Mesendoderm (in vitro differentiated cells): ENCODE measurements around the gene CSNK1D. TPM values are rescaled to one million over a fixed set of nuclear protein-coding genes. Genes with fewer than 3 reads are reported as not detected.

ENCODE experiments used
- DNase-seq: peaks from one replicate; pipeline ENCODE4 v3.0.0; 2013
- H2AK5ac ChIP-seq: 2 replicates; pipeline ENCODE4 v1.6.1; 2013; ENCODE audit warnings: low read length, inconsistent platforms
- H2BK120ac ChIP-seq: 2 replicates; pipeline ENCODE4 v1.6.1; 2013; ENCODE audit warnings: low read depth, mild to moderate bottlenecking, low read length, moderate library complexity, mixed read lengths
- H2BK15ac ChIP-seq: replicated peaks from 2 replicates; pipeline ENCODE4 v1.6.1; 2013; ENCODE audit warnings: low read depth, mild to moderate bottlenecking, moderate library complexity
- H2BK5ac ChIP-seq: 2 replicates; pipeline ENCODE4 v1.6.1; 2013; ENCODE audit warnings: low read length, inconsistent platforms
- H3K18ac ChIP-seq: 2 replicates; pipeline ENCODE4 v1.6.1; 2013; ENCODE audit warnings: mild to moderate bottlenecking, low read length, mixed read lengths
- H3K23ac ChIP-seq: one replicate; pipeline ENCODE4 v1.6.1; 2013; ENCODE audit warnings: low read length
- H3K27ac ChIP-seq: 2 replicates; pipeline ENCODE4 v1.5.1; 2013; ENCODE audit warnings: low read depth, mild to moderate bottlenecking, inconsistent platforms, low read length, moderate library complexity
- H3K27me3 ChIP-seq: 2 replicates; pipeline ENCODE4 v1.6.1; 2013; ENCODE audit warnings: low read length, control low read depth, mild to moderate bottlenecking, inconsistent platforms; ENCODE audit not compliant: insufficient read depth, poor library complexity
- H3K36me3 ChIP-seq: 2 replicates; pipeline ENCODE4 v1.6.1; 2013; ENCODE audit warnings: low read length, inconsistent platforms; ENCODE audit not compliant: control insufficient read depth, insufficient read depth
- H3K4ac ChIP-seq: one replicate; pipeline ENCODE4 v1.6.1; 2013; ENCODE audit warnings: low read depth, mild to moderate bottlenecking, low read length, moderate library complexity
- H3K4me1 ChIP-seq: 2 replicates; pipeline ENCODE4 v1.6.1; 2013; ENCODE audit warnings: low read depth, low read length, inconsistent platforms; ENCODE audit not compliant: control insufficient read depth
- H3K4me2 ChIP-seq: 2 replicates; pipeline ENCODE4 v1.6.1; 2013; ENCODE audit warnings: low read length
- H3K4me3 ChIP-seq: 2 replicates; pipeline ENCODE4 v1.5.1; 2013; ENCODE audit warnings: mild to moderate bottlenecking, low read length
- H3K56ac ChIP-seq: one replicate; pipeline ENCODE4 v1.6.1; 2013; ENCODE audit warnings: low read length
- H3K79me1 ChIP-seq: 2 replicates; pipeline ENCODE4 v1.6.1; 2013; ENCODE audit warnings: low read length, inconsistent platforms
- H3K79me2 ChIP-seq: 2 replicates; pipeline ENCODE4 v1.6.1; 2013; ENCODE audit warnings: mild to moderate bottlenecking, low read length; ENCODE audit not compliant: control insufficient read depth, insufficient read depth
- H3K9ac ChIP-seq: 2 replicates; pipeline ENCODE4 v1.6.1; 2013; ENCODE audit warnings: low read length, inconsistent platforms
- H4K5ac ChIP-seq: one replicate; pipeline ENCODE4 v1.6.1; 2013; ENCODE audit warnings: low read length
- H4K8ac ChIP-seq: one replicate; pipeline ENCODE4 v1.6.1; 2013; ENCODE audit warnings: low read depth, mild to moderate bottlenecking, control low read depth, low read length, moderate library complexity
- WGBS: extraction: QIAGEN DNeasy Blood & Tissue Kit; methylation state at CpG from one replicate; pipeline ENCODE4 v1.1.7; 2013; ENCODE audit warnings: low lambda C conversion rate, missing lambda C conversion rate; ENCODE audit not compliant: insufficient coverage; ENCODE audit errors: extremely low coverage; 5-methylcytosine and 5-hydroxymethylcytosine counted together
- polyA plus RNA-seq, 2 experiments: library from polyadenylated mRNA; stranded (reverse); fragments of 200-250 nt; gene quantifications; one replicate each; pipeline ENCODE4 v1.2.3, GENCODE V29; 2013

Gene CSNK1D
- polyA plus RNA-seq (2013, experiment 1 of 2): 76.4 TPM
- polyA plus RNA-seq (2013, experiment 2 of 2): 75.9 TPM

- H3K23ac ChIP-seq: peak within 1 kb of the TSS; percentile 24
- WGBS: no CpG with 5 or more reads among the region's 80 CpGs
- no peak within 1 kb of the TSS for H2BK15ac ChIP-seq
- peak within 1 kb of the TSS; percentile 95 for H3K4me3 ChIP-seq
- H3K79me1 ChIP-seq: peaks cover 9% of the 10 kb centered on the region
- peak within 1 kb of the TSS; percentile 77 for H4K8ac ChIP-seq
- peaks cover 8% of the 10 kb centered on the region for H3K4me1 ChIP-seq
- peaks cover 41% of the 10 kb centered on the region for H3K79me2 ChIP-seq
- peak within 1 kb of the TSS; percentile 88 for H3K27ac ChIP-seq
- H3K4ac ChIP-seq: peak within 1 kb of the TSS; percentile 99
- H3K36me3 ChIP-seq: peaks cover 12% of the 10 kb centered on the region
- peak within 1 kb of the TSS; percentile 78 for H2AK5ac ChIP-seq
- peak; percentile 92 for DNase-seq
- H3K56ac ChIP-seq: peak within 1 kb of the TSS; percentile 97
- H3K9ac ChIP-seq: peak within 1 kb of the TSS; percentile 94
- H2BK120ac ChIP-seq: peak within 1 kb of the TSS; percentile 96
- no peak within 1 kb of the TSS for H2BK5ac ChIP-seq
- no peak within 1 kb of the TSS for H4K5ac ChIP-seq
- H3K4me2 ChIP-seq: peak within 1 kb of the TSS; percentile 91
- H3K18ac ChIP-seq: peak within 1 kb of the TSS; percentile 99
- no peaks in the 10 kb centered on the region for H3K27me3 ChIP-seq
Measured at GRCh38 chr17:82273327-82274133, at the start of gene CSNK1D. Gene CSNK1D, minus strand, starts transcription at chr17:82273700. Its CDS starts 319 bp downstream, at chr17:82273381.

GRCh38 chr17:82322526-82323453 lies 49.3 kb upstream of the CSNK1D start:
- H3K27me3 ChIP-seq: no peaks in the 10 kb centered on the region
- DNase-seq: no peak
- no CpG with 5 or more reads among the region's 28 CpGs for WGBS
- H4K5ac ChIP-seq: no peak overlapping the region
- H3K4ac ChIP-seq: no peak overlapping the region
- H3K4me1 ChIP-seq: no peaks in the 10 kb centered on the region
- H3K79me2 ChIP-seq: no peaks in the 10 kb centered on the region
- no peak overlapping the region for H2BK120ac ChIP-seq
- H3K23ac ChIP-seq: no peak overlapping the region
- H3K18ac ChIP-seq: no peak overlapping the region
- no peak overlapping the region for H3K56ac ChIP-seq
- H2AK5ac ChIP-seq: no peak overlapping the region
- H2BK5ac ChIP-seq: no peak overlapping the region
- H3K79me1 ChIP-seq: no peaks in the 10 kb centered on the region
- no peak overlapping the region for H3K9ac ChIP-seq
- H3K4me2 ChIP-seq: no peak overlapping the region
- no peak overlapping the region for H3K4me3 ChIP-seq
- no peak overlapping the region for H3K27ac ChIP-seq
- H2BK15ac ChIP-seq: no peak overlapping the region
- H3K36me3 ChIP-seq: no peaks in the 10 kb centered on the region
- no peak overlapping the region for H4K8ac ChIP-seq

GRCh38 chr17:82321947-82322466 lies 48.5 kb upstream of the CSNK1D start:
- Histone ChIP-seq H3K56ac (no peak overlapping the region), H3K4ac (no peak overlapping the region), H3K36me3 (no peaks in the 10 kb centered on the region), H2BK5ac (no peak overlapping the region), H2BK120ac (no peak overlapping the region), H3K9ac (no peak overlapping the region), H3K79me1 (no peaks in the 10 kb centered on the region), H2BK15ac (no peak overlapping the region), H3K79me2 (no peaks in the 10 kb centered on the region), H3K4me3 (no peak overlapping the region), H3K27ac (no peak overlapping the region), H4K8ac (no peak overlapping the region), H4K5ac (no peak overlapping the region), H3K18ac (no peak overlapping the region), H2AK5ac (no peak overlapping the region), H3K23ac (no peak overlapping the region), H3K4me2 (no peak overlapping the region), H3K4me1 (no peaks in the 10 kb centered on the region), H3K27me3 (no peaks in the 10 kb centered on the region)
- no CpG with 5 or more reads among the region's 21 CpGs for WGBS
- DNase-seq: no peak

- no peak overlapping the region for H3K27ac ChIP-seq
Measured at GRCh38 chr17:82320956-82321927, 47.7 kb upstream of the CSNK1D start.

More at GRCh38 chr17:82320956-82321927, 47.7 kb upstream of the CSNK1D start:
- Histone ChIP-seq H3K27me3 (no peaks in the 10 kb centered on the region), H3K36me3 (no peaks in the 10 kb centered on the region), H2BK15ac (no peak overlapping the region), H2BK120ac (no peak overlapping the region), H2BK5ac (no peak overlapping the region), H3K4me3 (no peak overlapping the region), H3K79me1 (no peaks in the 10 kb centered on the region), H2AK5ac (no peak overlapping the region), H3K4me1 (no peaks in the 10 kb centered on the region), H3K79me2 (no peaks in the 10 kb centered on the region), H3K9ac (no peak overlapping the region), H3K4ac (no peak overlapping the region), H3K56ac (no peak overlapping the region), H3K4me2 (no peak overlapping the region), H4K5ac (no peak overlapping the region), H3K23ac (no peak overlapping the region), H4K8ac (no peak overlapping the region), H3K18ac (no peak overlapping the region)
- WGBS: no CpG with 5 or more reads among the region's 65 CpGs
- peak; percentile 14 for DNase-seq
